HCT116 (cell line): ENCODE results near the gene P3H3. TPM values are rescaled to one million over a fixed set of nuclear protein-coding genes. Genes with fewer than 3 reads are reported as not detected.
A peak's percentile ranks its signal among the peaks of the same experiment; 100 is the strongest.

Source experiments
- ATAC-seq: fragments of 200-7000 bp; cut with Tn5 transposase; 2 replicates; pipeline ENCODE4 v1.9.1; 2020; ENCODE audit warnings: mild to moderate bottlenecking, moderate library complexity
- BruUV-seq: library from RNA; stranded (reverse); fragments of 400-500 nt; replicated peaks from 2 replicates; lab custom pipeline; 2021; lab: Mats Ljungman, UMichigan
- CTCF ChIA-PET: fragments of 300-600 bp; sonication (Branson Sonifier 250); formaldehyde crosslinking; loops from one replicate; lab custom pipeline; 2021; ENCODE audit warnings: antibody characterized with exemption; lab: Charles Lee
- POLR2A ChIA-PET: fragments of 300-600, 350-600 bp; sonication (Branson Sonifier 250); formaldehyde crosslinking; loops from one replicate; lab custom pipeline; 2021; ENCODE audit warnings: antibody characterized with exemption; lab: Charles Lee
- RAD21 ChIA-PET, 2 experiments: fragments of 300-600 bp; sonication (Branson Sonifier 250); formaldehyde crosslinking; loops; one replicate each; lab custom pipeline; 2023; ENCODE audit warnings: low total read pairs in 2 of 2; ENCODE audit not compliant: uncharacterized antibody in 2 of 2, unreplicated experiment in 2 of 2, low non-redundant PET in 1 of 2; lab: Charles Lee
- DNase-seq: peaks from one replicate; pipeline ENCODE4 v3.0.0-alpha.2; 2010; ENCODE audit warnings: low read depth, low spot score
- H2AFZ ChIP-seq: fragments of 200-600 bp; shearing (Covaris generic), sonication (generic); 2 replicates; pipeline ENCODE4 v1.6.1; 2017; ENCODE audit warnings: low read depth, mixed run types, mixed read lengths, antibody characterized with exemption, low read length; ENCODE audit not compliant: poor library complexity, severe bottlenecking
- H3K27ac ChIP-seq: 2 replicates; pipeline ENCODE4 v1.5.1; 2012; ENCODE audit warnings: low read depth, low read length
- H3K27me3 ChIP-seq: fragments of 200-600 bp; sonication (generic); 2 replicates; pipeline ENCODE4 v1.6.1; 2016; ENCODE audit warnings: mixed run types, low read length, mixed read lengths; ENCODE audit not compliant: insufficient read depth
- H3K36me3 ChIP-seq, 2 experiments: fragments of 200-500 bp in 1 of 2; fragments of 200-600 bp in 1 of 2; sonication (Bioruptor generic) in 1 of 2; sonication (generic) in 1 of 2; 2 replicates each; pipeline versions ENCODE4 v1.5.1 to v1.6.1; 2014 to 2016; ENCODE audit warnings: low read length in 2 of 2, inconsistent platforms in 1 of 2, mixed read lengths in 1 of 2, mixed run types in 1 of 2; ENCODE audit not compliant: insufficient read depth in 2 of 2, control insufficient read depth in 1 of 2
- H3K4me1 ChIP-seq, 2 experiments: fragments of 200-600 bp in 1 of 2; sonication (generic) in 1 of 2; 2 replicates each; pipeline versions ENCODE4 v1.5.1 to v1.6.1; 2012 to 2017; ENCODE audit warnings: low read length in 2 of 2, inconsistent platforms in 1 of 2, mild to moderate bottlenecking in 1 of 2, mixed read lengths in 1 of 2, mixed run types in 1 of 2, moderate library complexity in 1 of 2; ENCODE audit not compliant: insufficient read depth in 2 of 2, control insufficient read depth in 1 of 2
- H3K4me2 ChIP-seq: fragments of 200-600 bp; sonication (generic); 2 replicates; pipeline ENCODE4 v1.6.1; 2017; ENCODE audit warnings: mixed run types, low read length, mixed read lengths
- H3K4me3 ChIP-seq, 2 experiments: fragments of 200-600 bp in 1 of 2; sonication (generic) in 1 of 2; replicated peaks in 1 of 2; 2 replicates each; pipeline ENCODE4 v1.5.1; 2011 to 2016; ENCODE audit warnings: low read length in 2 of 2, control low read depth in 1 of 2, low read depth in 1 of 2, mild to moderate bottlenecking in 1 of 2, mixed read lengths in 1 of 2, mixed run types in 1 of 2
- H3K79me2 ChIP-seq: fragments of 200-600 bp; sonication (generic); 2 replicates; pipeline ENCODE4 v1.6.1; 2017; ENCODE audit warnings: mild to moderate bottlenecking, mixed run types, low read length, moderate library complexity, mixed read lengths; ENCODE audit not compliant: insufficient read depth
- H3K9ac ChIP-seq: fragments of 200-600 bp; sonication (generic); 2 replicates; pipeline ENCODE4 v1.6.1; 2016; ENCODE audit warnings: low read length, mixed read lengths
- H3K9me2 ChIP-seq: fragments of 200-600 bp; sonication (generic), shearing (Covaris generic); 2 replicates; pipeline ENCODE4 v1.6.1; 2017; ENCODE audit warnings: mixed run types, mild to moderate bottlenecking, moderate library complexity; ENCODE audit not compliant: insufficient read depth
- H3K9me3 ChIP-seq, 2 experiments: fragments of 200-500 bp in 1 of 2; fragments of 200-600 bp in 1 of 2; sonication (Bioruptor generic) in 1 of 2; sonication (generic) in 1 of 2; 2 replicates each; pipeline ENCODE4 v1.6.1; 2014 to 2017; ENCODE audit warnings: low read length in 2 of 2, mixed read lengths in 2 of 2, inconsistent platforms in 1 of 2, low read depth in 1 of 2, mild to moderate bottlenecking in 1 of 2, mixed run types in 1 of 2, moderate library complexity in 1 of 2; ENCODE audit not compliant: control insufficient read depth in 1 of 2, insufficient read depth in 1 of 2
- H4K20me1 ChIP-seq: fragments of 200-600 bp; sonication (generic), shearing (Covaris generic); 2 replicates; pipeline ENCODE4 v1.6.1; 2017; ENCODE audit warnings: mixed run types, mild to moderate bottlenecking, moderate library complexity; ENCODE audit not compliant: insufficient read depth
- POLR2AphosphoS5 ChIP-seq: IDR thresholded peaks from 2 replicates; pipeline ENCODE4 v1.6.1; 2011; ENCODE audit warnings: mild to moderate bottlenecking, low read depth, low read length, moderate library complexity
- TCF7L2 ChIP-seq: IDR thresholded peaks from 2 replicates; pipeline ENCODE4 v1.7.0; 2011; ENCODE audit warnings: borderline replicate concordance, inconsistent platforms; ENCODE audit not compliant: insufficient read depth, insufficient read length; ENCODE audit errors: extremely low read depth
- intact Hi-C: fragments of 100-400 bp; cut with micrococcal nuclease; formaldehyde crosslinking; loops from 2 replicates; pipeline ENCODE4 v1.10.0; 2022
- total RNA-seq: library from RNA; stranded (reverse); gene quantifications from one replicate; pipeline ENCODE4 v1.2.1, GENCODE V29; 2021; ENCODE audit not compliant: unreplicated experiment
- TF ChIP-seq, protein P1 (sequence below), 3 experiments: fragments of 200-600 bp in 1 of 3; sonication (generic) in 1 of 3; IDR thresholded peaks in 2 of 3; conservative IDR thresholded peaks in 1 of 3; 2 replicates each; pipeline ENCODE4 v1.5.1; 2012 to 2017; ENCODE audit warnings: low read depth in 2 of 3, low read length in 2 of 3, antibody characterized with exemption in 1 of 3, borderline replicate concordance in 1 of 3, control low read depth in 1 of 3, mild to moderate bottlenecking in 1 of 3, mixed read lengths in 1 of 3, mixed run types in 1 of 3, moderate library complexity in 1 of 3; ENCODE audit not compliant: insufficient read depth in 1 of 3
- TF ChIP-seq, protein P2 (sequence below): IDR thresholded peaks from 2 replicates; pipeline ENCODE4 v1.6.1; 2012

P3H3 gene
- total RNA-seq, 1 experiment from 2014 or later, result 32.2 TPM

DNA sequence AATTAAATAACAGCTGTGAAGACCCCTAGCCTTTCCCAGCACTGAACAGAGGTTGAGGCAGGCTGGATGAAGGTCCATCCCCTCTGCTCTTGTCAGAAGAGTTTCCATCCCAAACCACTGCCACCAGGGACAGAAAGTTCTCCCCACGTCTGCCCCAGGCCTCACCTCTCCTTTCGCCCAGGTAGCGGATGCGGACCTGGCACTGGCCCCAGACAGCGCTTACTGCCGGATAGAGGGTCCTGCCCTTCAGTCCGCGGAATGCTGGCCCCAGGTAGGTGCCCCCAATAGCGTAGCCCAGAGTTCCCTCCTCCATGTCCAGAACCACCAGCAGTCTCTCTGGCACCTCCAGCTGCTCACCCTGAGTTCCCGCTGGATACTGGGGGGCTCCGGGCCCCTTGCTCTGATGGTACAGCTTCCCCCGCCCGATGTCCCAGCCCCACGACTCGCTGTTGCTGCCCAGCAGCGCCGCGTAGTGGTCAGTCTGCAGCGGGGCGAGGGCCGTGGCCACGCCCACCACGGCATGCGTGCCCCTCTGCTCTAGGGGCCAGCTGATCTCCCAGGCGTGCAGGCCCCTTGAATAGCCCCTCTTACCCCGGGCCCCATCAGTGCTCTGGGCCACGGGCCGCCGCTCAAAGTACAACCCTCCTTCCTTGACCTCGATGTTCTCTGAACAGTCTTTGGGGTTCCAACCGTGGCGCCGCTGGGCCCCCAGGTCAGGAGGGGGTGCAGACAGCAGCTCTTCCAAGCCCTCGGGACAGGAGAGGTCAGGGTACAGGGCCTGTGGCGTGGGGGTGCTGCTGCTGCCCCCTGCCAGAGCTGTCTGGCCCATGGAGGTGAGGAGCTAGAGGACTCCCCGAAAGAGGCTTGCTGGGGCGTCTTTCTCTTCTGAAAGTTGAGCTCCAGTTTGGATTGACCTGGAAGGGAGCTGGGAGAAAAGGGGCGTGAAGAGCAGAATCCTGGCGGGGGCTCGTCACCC, 44.2 kb downstream of the P3H3 start:
- TSS peak; percentile 82 for BruUV-seq
- Histone ChIP-seq H3K4me2 (peak overlapping the region; percentile 92), H3K9ac (peak overlapping the region; percentile 86), H4K20me1 (peaks cover 12% of the 10 kb centered on the region; the same call in 1 of the 2 replicates), H3K9me2 (no peaks in the 10 kb centered on the region), H3K4me3 (peak overlapping the region; percentile 73 to 92), H3K27ac (peak overlapping the region; percentile 96), H3K36me3 (peaks cover 8 to 35% of the 10 kb centered on the region in 2 experiments; a peak in 3 of 4 replicates), H3K27me3 (no peaks in the 10 kb centered on the region), H3K9me3 (no peaks in the 10 kb centered on the region), H2AFZ (no peak overlapping the region), H3K79me2 (peaks cover 54% of the 10 kb centered on the region), H3K4me1 (peaks cover 23 to 50% of the 10 kb centered on the region in 2 experiments)
- DNase-seq (peak; percentile 49), ATAC-seq (peak; percentile 52)
- RAD21 ChIA-PET, result interaction anchor here (0.9 to 1.3 kb wide), 4 partner anchors 19 to 53 kb away, joined by 3 to 5 read pairs (median 4); partner anchors contain the start of gene USP5 (in 1 of the 2)
- intact Hi-C loops, result loop anchor here (1.0 to 5.0 kb wide), 4 partner anchors 55 to 765 kb away; partner anchors contain the start of gene ATN1
- POLR2A ChIA-PET, result interaction anchor here (1.1 to 10.9 kb wide), 12 partner anchors 9 to 149 kb away, joined by 3 to 186 read pairs (median 8); partner anchors contain the start of genes C12orf57, CDCA3, COPS7A and RNU7-1
- CTCF ChIA-PET, result interaction anchor here (0.6 to 4.1 kb wide), 29 partner anchors 9 to 317 kb away, joined by 3 to 30 read pairs (median 5); partner anchors contain the start of genes C12orf57, C1RL, C1S and CDCA3
- TF ChIP-seq POLR2AphosphoS5 (peak; percentile 56), TCF7L2 (peak; percentile 46)
- TF ChIP-seq, protein P1, sequence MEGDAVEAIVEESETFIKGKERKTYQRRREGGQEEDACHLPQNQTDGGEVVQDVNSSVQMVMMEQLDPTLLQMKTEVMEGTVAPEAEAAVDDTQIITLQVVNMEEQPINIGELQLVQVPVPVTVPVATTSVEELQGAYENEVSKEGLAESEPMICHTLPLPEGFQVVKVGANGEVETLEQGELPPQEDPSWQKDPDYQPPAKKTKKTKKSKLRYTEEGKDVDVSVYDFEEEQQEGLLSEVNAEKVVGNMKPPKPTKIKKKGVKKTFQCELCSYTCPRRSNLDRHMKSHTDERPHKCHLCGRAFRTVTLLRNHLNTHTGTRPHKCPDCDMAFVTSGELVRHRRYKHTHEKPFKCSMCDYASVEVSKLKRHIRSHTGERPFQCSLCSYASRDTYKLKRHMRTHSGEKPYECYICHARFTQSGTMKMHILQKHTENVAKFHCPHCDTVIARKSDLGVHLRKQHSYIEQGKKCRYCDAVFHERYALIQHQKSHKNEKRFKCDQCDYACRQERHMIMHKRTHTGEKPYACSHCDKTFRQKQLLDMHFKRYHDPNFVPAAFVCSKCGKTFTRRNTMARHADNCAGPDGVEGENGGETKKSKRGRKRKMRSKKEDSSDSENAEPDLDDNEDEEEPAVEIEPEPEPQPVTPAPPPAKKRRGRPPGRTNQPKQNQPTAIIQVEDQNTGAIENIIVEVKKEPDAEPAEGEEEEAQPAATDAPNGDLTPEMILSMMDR (IDR thresholded peaks at IDR 0.05 in 2 of 3, conservative IDR thresholded peaks at IDR 0.05 in 1 of 3; ENCODE audit: borderline replicate concordance in 1 of 3, insufficient read depth in 1 of 3, low read depth in 2 of 3, low read length in 2 of 3), result peak in 2 of 3 experiments; percentile 87 to 96; a peak in 4 of 6 replicates
- TF ChIP-seq, protein P2, sequence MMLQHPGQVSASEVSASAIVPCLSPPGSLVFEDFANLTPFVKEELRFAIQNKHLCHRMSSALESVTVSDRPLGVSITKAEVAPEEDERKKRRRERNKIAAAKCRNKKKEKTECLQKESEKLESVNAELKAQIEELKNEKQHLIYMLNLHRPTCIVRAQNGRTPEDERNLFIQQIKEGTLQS, result no peak
